Cardiac septum (tissue), 1 donor: ENCODE results near the gene GPR62. TPM values are rescaled to one million over a fixed set of nuclear protein-coding genes. Genes with fewer than 3 reads are reported as not detected.

Source experiments
- DNase-seq: peaks from one replicate; pipeline ENCODE4 v3.0.0-alpha.2; 2020; ENCODE audit warnings: low spot score
- intact Hi-C: fragments of 100-400 bp; cut with DNase I; formaldehyde crosslinking; loops from one replicate; pipeline ENCODE4 v1.14.0; 2022
- total RNA-seq: library from RNA; stranded (reverse); fragmentation: NEBNext Ultra II Directional; extraction: Animal tissue kit (Norgen Biotek cat#: 25700); gene quantifications from one replicate; pipeline ENCODE4 v1.2.1, GENCODE V29; 2021
- donor health status: DM: no; HTN: no; CAD: no.

GPR62 gene
- total RNA-seq, 1 donor from 2014 or later: 0.16 TPM

- no peak for DNase-seq
- intact Hi-C loops: loop anchor here (1.0 to 10.0 kb wide), 5 partner anchors 48 to 330 kb away; no protein-coding TSS in a partner anchor
Observed at GRCh38 chr3:52004906-52005395, 49.8 kb downstream of the GPR62 start.

DNA sequence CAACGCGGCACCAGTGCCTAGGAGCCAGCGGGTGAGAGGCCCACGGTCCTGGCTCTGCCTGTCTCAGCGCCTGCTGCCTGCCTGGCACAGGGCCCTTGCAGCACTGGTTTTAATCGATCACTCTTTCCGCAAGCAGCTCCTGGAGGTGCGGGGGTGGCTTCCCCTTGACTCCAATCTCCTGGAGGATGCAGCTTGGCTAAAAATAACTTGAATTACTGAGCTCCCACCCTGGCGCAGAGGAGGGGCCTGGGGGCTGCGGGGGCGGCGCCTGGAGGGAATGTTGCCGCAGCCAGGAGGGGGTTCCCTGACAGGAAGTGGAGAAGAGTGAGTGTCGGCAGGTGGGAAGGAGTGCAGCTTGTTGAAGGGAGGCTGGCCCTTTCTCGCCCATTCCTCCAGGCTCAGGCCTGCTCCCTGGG lies 50.4 kb downstream of the GPR62 start:
- intact Hi-C loops: loop anchor here (1.0 to 10.0 kb wide), 3 partner anchors 103 to 329 kb away; no protein-coding TSS in a partner anchor
- DNase-seq: no peak

DNA sequence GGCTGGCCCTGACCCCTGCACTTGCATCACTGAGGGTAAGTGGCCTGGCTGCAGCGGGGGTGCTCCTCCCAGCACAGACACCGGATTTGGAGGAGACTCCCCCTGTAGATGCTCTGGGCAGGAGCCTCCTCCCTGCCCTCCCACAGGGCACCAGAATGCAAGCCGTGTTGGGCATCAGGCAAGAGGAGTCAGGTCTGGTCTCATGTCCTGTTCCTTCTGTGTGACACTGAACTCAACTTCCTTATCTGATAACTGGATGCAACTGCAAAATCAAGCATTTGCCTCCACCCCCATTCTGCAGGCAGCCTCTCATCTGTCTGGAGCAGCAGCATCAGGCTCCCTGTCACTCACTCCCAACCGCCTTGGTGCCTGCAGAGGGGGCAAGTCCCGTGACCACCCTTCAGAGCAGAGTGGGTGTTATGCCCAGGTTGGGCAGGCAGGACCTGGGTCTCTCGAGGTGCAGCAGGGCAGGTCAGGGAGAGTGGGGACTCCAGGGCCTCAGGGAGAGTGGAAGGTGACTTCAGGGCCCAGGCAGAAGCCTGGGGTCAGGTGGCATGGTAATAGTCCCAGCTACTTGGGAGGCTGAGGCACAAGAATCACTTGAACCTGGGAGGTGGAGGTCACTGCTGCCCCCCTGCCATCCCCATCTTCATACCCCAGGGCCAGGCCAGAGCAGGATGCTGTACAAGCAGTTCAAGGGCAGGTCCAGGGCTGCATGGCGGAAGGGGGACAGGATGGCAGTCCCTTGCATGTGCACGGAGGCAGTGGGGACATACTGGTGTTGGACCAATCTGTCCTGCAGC lies 51.0 kb downstream of the GPR62 start:
- intact Hi-C loops: loop anchor here (10.0 kb wide), 2 partner anchors 209 to 329 kb away; no protein-coding TSS in a partner anchor
- DNase-seq: no peak

- DNase-seq: no peak
- intact Hi-C loops: loop anchor here (10.0 kb wide), 2 partner anchors 208 to 328 kb away; no protein-coding TSS in a partner anchor
Observed at GRCh38 chr3:52006820-52007133, 51.6 kb downstream of the GPR62 start.

Other genes starting within 250 kb of the GPR62 start
- 0.30 TPM for gene GRM2, start 248.3 kb upstream of the GPR62 start, total RNA-seq
- not detected for gene IQCF6, start 176.1 kb upstream of the GPR62 start, total RNA-seq
- gene IQCF2, start 93.8 kb upstream of the GPR62 start, total RNA-seq: not detected
- gene IQCF5, start 79.8 kb upstream of the GPR62 start, total RNA-seq: not detected
- gene IQCF1, start 52.0 kb upstream of the GPR62 start, total RNA-seq: not detected
- gene RRP9, start 13.5 kb upstream of the GPR62 start, total RNA-seq: 9.7 TPM
- gene PARP3, start 13.0 kb upstream of the GPR62 start, total RNA-seq: 15.2 TPM
- gene PCBP4, start 12.1 kb downstream of the GPR62 start, total RNA-seq: 91.4 TPM
- 13.6 TPM for gene ABHD14B, start 18.7 kb downstream of the GPR62 start, total RNA-seq
- 12.5 TPM for gene ABHD14A, start 19.7 kb downstream of the GPR62 start, total RNA-seq
- gene ACY1, start 28.2 kb downstream of the GPR62 start, total RNA-seq: 20.3 TPM
- gene RPL29, start 40.5 kb downstream of the GPR62 start, total RNA-seq: 466 TPM
- gene DUSP7, start 101.2 kb downstream of the GPR62 start, total RNA-seq: 21.2 TPM
- 1.5 TPM for gene POC1A, start 199.0 kb downstream of the GPR62 start, total RNA-seq
- gene ALAS1, start 242.8 kb downstream of the GPR62 start, total RNA-seq: 154 TPM